ENCODE results near the gene KRT7. TPM values are rescaled to one million over a fixed set of nuclear protein-coding genes. Genes with fewer than 3 reads are reported as not detected.
"Not testable (repeated sequence)": the region's sequence is repeated elsewhere in the genome, so short reads cannot be mapped to it uniquely, and the experiment has no call there.

The KRT7 gene
- total RNA-seq, 1 donor, result 27.9 TPM

- Histone ChIP-seq H3K36me3 (ENCODE audit: insufficient read depth, low read length) (no peaks in the 10 kb centered on the region), H3K4me3 (ENCODE audit: insufficient read depth, low read length) (no peak overlapping the region), H3K4me2 (ENCODE audit: insufficient read depth, low read length) (no peak overlapping the region), H3K9me3 (ENCODE audit: low read depth, low read length) (no peaks in the 10 kb centered on the region), H4K20me1 (ENCODE audit: insufficient read depth, low read length) (no peaks in the 10 kb centered on the region), H3K27me3 (ENCODE audit: insufficient read depth, low read length) (no peaks in the 10 kb centered on the region), H3K4me1 (ENCODE audit: insufficient read depth, low read length) (peaks cover 29% of the 10 kb centered on the region), H3K27ac (ENCODE audit: low read depth, low read length) (peak overlapping the region; percentile 68), H2AFZ (ENCODE audit: low read length) (no peak overlapping the region), H3K79me2 (ENCODE audit: insufficient read depth, low read length) (no peaks in the 10 kb centered on the region)
- no peak for TF ChIP-seq CTCF (IDR thresholded peaks at IDR 0.05; ENCODE audit: extremely low read depth, low read depth, low read length)
- no peak for DNase-seq (ENCODE audit: insufficient read length, low spot score, missing footprints)
Observed at GRCh38 chr12:52285851-52286530, 52.9 kb downstream of the KRT7 start.

- H3K79me2 ChIP-seq (ENCODE audit: insufficient read depth, low read length); DNase-seq (ENCODE audit: insufficient read length, low spot score, missing footprints); H3K4me2 ChIP-seq (ENCODE audit: insufficient read depth, low read length); H2AFZ ChIP-seq (ENCODE audit: low read length); H3K4me3 ChIP-seq (ENCODE audit: insufficient read depth, low read length); H4K20me1 ChIP-seq (ENCODE audit: insufficient read depth, low read length); H3K9me3 ChIP-seq (ENCODE audit: low read depth, low read length); H3K27me3 ChIP-seq (ENCODE audit: insufficient read depth, low read length); H3K36me3 ChIP-seq (ENCODE audit: insufficient read depth, low read length): not testable (repeated sequence)
- Histone ChIP-seq H3K4me1 (ENCODE audit: insufficient read depth, low read length) (peaks cover 18% of the 10 kb centered on the region), H3K27ac (ENCODE audit: low read depth, low read length) (peak overlapping the region; percentile 56)
- TF ChIP-seq CTCF (IDR thresholded peaks at IDR 0.05; ENCODE audit: extremely low read depth, low read depth, low read length), result peak; percentile 13
Observed at GRCh38 chr12:52286857-52287785, 54.1 kb downstream of the KRT7 start.

GRCh38 chr12:52287816-52288805 is 55.1 kb downstream of the KRT7 start:
- not testable (repeated sequence) for H3K4me2 ChIP-seq (ENCODE audit: insufficient read depth, low read length); H4K20me1 ChIP-seq (ENCODE audit: insufficient read depth, low read length); H3K79me2 ChIP-seq (ENCODE audit: insufficient read depth, low read length); H3K4me3 ChIP-seq (ENCODE audit: insufficient read depth, low read length); H3K27me3 ChIP-seq (ENCODE audit: insufficient read depth, low read length); H2AFZ ChIP-seq (ENCODE audit: low read length); H3K9me3 ChIP-seq (ENCODE audit: low read depth, low read length); H3K36me3 ChIP-seq (ENCODE audit: insufficient read depth, low read length); DNase-seq (ENCODE audit: insufficient read length, low spot score, missing footprints); H3K27ac ChIP-seq (ENCODE audit: low read depth, low read length)
- peaks cover 18% of the 10 kb centered on the region for H3K4me1 ChIP-seq (ENCODE audit: insufficient read depth, low read length)

GRCh38 chr12:52290483-52291134 is 57.6 kb downstream of the KRT7 start:
- H3K27me3 ChIP-seq (ENCODE audit: insufficient read depth, low read length); H3K36me3 ChIP-seq (ENCODE audit: insufficient read depth, low read length); H3K4me2 ChIP-seq (ENCODE audit: insufficient read depth, low read length); DNase-seq (ENCODE audit: insufficient read length, low spot score, missing footprints); H3K27ac ChIP-seq (ENCODE audit: low read depth, low read length); H2AFZ ChIP-seq (ENCODE audit: low read length); H3K4me3 ChIP-seq (ENCODE audit: insufficient read depth, low read length); H3K4me1 ChIP-seq (ENCODE audit: insufficient read depth, low read length); H4K20me1 ChIP-seq (ENCODE audit: insufficient read depth, low read length); H3K79me2 ChIP-seq (ENCODE audit: insufficient read depth, low read length); H3K9me3 ChIP-seq (ENCODE audit: low read depth, low read length): not testable (repeated sequence)
